K562 (cell line): ENCODE data around the gene TM7SF3. TPM values are rescaled to one million over a fixed set of nuclear protein-coding genes. Genes with fewer than 3 reads are reported as not detected.

ENCODE experiments used
- ATAC-seq: fragments of 200-7000 bp; cut with Tn5 transposase; 3 replicates; pipeline ENCODE4 v1.9.1; 2020; ENCODE audit warnings: moderate library complexity
- BruUV-seq: library from RNA; stranded (reverse); fragments of 400-500 nt; replicated peaks from 2 replicates; lab custom pipeline; 2021; lab: Mats Ljungman, UMichigan
- CTCF ChIA-PET: fragments of 300-600 bp; formaldehyde crosslinking; extraction: SDS; loops from one replicate; lab custom pipeline; 2021; ENCODE audit warnings: low intra/inter-chr PET ratio; lab: Yijun Ruan, JAX
- POLR2A ChIA-PET: fragments of 300-600, 350-650 bp; sonication (Branson Sonifier 250); formaldehyde crosslinking; extraction: SDS; loops from one replicate; lab custom pipeline; 2021; ENCODE audit warnings: antibody characterized with exemption, inconsistent platforms; lab: Yijun Ruan, JAX
- DNase-seq, 4 experiments: peaks; one replicate each; pipeline versions ENCODE4 v3.0.0 to v3.0.0-alpha.2; 2011 to 2018; ENCODE audit warnings: low spot score in 3 of 4, mixed read lengths in 3 of 4; ENCODE audit errors: extremely low read depth in 1 of 4
- FAIRE-seq: peaks from 2 replicates; lab custom pipeline; 2011; peaks lifted over from hg19 to GRCh38; lab: Jason Lieb, UNC
- H2AFZ ChIP-seq: 2 replicates; pipeline ENCODE4 v1.6.0; 2011; ENCODE audit warnings: low read depth, low read length, control low read depth, inconsistent platforms
- H3K27ac ChIP-seq: fragments of 200-600 bp; 3 replicates; pipeline ENCODE4 v1.8.0; 2011; ENCODE audit warnings: low read depth, mild to moderate bottlenecking, control low read depth, inconsistent platforms, low read length, moderate library complexity, mixed read lengths; ENCODE audit errors: extremely low read depth
- H3K27me3 ChIP-seq, 2 experiments: fragments of 300-600 bp in 1 of 2; 2 replicates in 1 of 2; 3 replicates in 1 of 2; pipeline versions ENCODE4 v1.6.0 to v1.8.0; 2011; ENCODE audit warnings: inconsistent platforms in 2 of 2, low read length in 2 of 2, mild to moderate bottlenecking in 1 of 2, mixed read lengths in 1 of 2, moderate library complexity in 1 of 2; ENCODE audit not compliant: control insufficient read depth in 2 of 2, insufficient read depth in 2 of 2
- H3K36me3 ChIP-seq: fragments of 300-600 bp; 3 replicates; pipeline ENCODE4 v1.8.0; 2011; ENCODE audit warnings: mild to moderate bottlenecking, low read length, inconsistent platforms; ENCODE audit not compliant: control insufficient read depth, insufficient read depth
- H3K4me1 ChIP-seq, 2 experiments: fragments of 200-600 bp in 1 of 2; replicated peaks in 1 of 2; 2 replicates in 1 of 2; 3 replicates in 1 of 2; pipeline versions ENCODE4 v1.5.1 to v1.8.0; 2011; ENCODE audit warnings: inconsistent platforms in 2 of 2, low read length in 2 of 2, mild to moderate bottlenecking in 1 of 2, mixed read lengths in 1 of 2, moderate library complexity in 1 of 2; ENCODE audit not compliant: control insufficient read depth in 2 of 2, insufficient read depth in 2 of 2
- H3K4me2 ChIP-seq: 2 replicates; pipeline ENCODE4 v1.6.1; 2011; ENCODE audit warnings: low read length, control low read depth, inconsistent platforms, mixed read lengths; ENCODE audit not compliant: insufficient read depth
- H3K4me3 ChIP-seq: fragments of 200-600 bp; sonication (generic), shearing (Covaris generic); 2 replicates; pipeline ENCODE4 v1.5.1; 2016; ENCODE audit warnings: control low read depth, inconsistent platforms
- H3K79me2 ChIP-seq: fragments of 200-600 bp; 3 replicates; pipeline ENCODE4 v1.8.0; 2011; ENCODE audit warnings: low read length, inconsistent platforms; ENCODE audit not compliant: control insufficient read depth, insufficient read depth
- H3K9ac ChIP-seq, 2 experiments: 2 replicates each; pipeline versions ENCODE4 v1.6.0 to v1.6.1; 2011; ENCODE audit warnings: low read depth in 2 of 2, low read length in 2 of 2, control low read depth in 1 of 2, inconsistent platforms in 1 of 2, mild to moderate bottlenecking in 1 of 2, mixed read lengths in 1 of 2; ENCODE audit not compliant: insufficient read depth in 1 of 2
- H3K9me1 ChIP-seq: one replicate; pipeline ENCODE4 v1.6.0; 2011; ENCODE audit warnings: inconsistent platforms, mild to moderate bottlenecking, low read length, moderate library complexity; ENCODE audit not compliant: control insufficient read depth, insufficient read depth
- H3K9me3 ChIP-seq: replicated peaks from 2 replicates; pipeline ENCODE4 v1.5.1; 2011; ENCODE audit warnings: low read depth, low read length, inconsistent platforms; ENCODE audit not compliant: control insufficient read depth, insufficient read depth
- H4K20me1 ChIP-seq: replicated peaks from 2 replicates; pipeline ENCODE4 v1.6.1; 2011; ENCODE audit warnings: low read length, inconsistent platforms, mixed read lengths; ENCODE audit not compliant: control insufficient read depth, insufficient read depth
- BHLHE40 ChIP-seq: IDR thresholded peaks from 2 replicates; pipeline ENCODE4 v1.6.1; 2011; ENCODE audit warnings: low read length, improper control_type of control experiment
- CEBPG ChIP-seq, 3 experiments: fragments of 200-800 bp in 1 of 3; sonication (Bioruptor generic) in 1 of 3; sonication (generic) in 1 of 3; formaldehyde crosslinking in 1 of 3; IDR thresholded peaks in 2 of 3; conservative IDR thresholded peaks in 1 of 3; 2 replicates each; pipeline versions ENCODE4 v1.6.1 to v1.8.0; 2016 to 2022; ENCODE audit warnings: missing compliant biosample characterization in 2 of 3, missing genetic modification characterization in 2 of 3, mild to moderate bottlenecking in 1 of 3, missing genetic modification reagents in 1 of 3
- EP300 ChIP-seq: IDR thresholded peaks from 2 replicates; pipeline ENCODE4 v1.6.1; 2012; ENCODE audit warnings: low read length, improper control_type of control experiment
- FOSL1 ChIP-seq: fragments of 200-800 bp; sonication (Bioruptor generic); conservative IDR thresholded peaks from 2 replicates; pipeline ENCODE4 v1.6.1; 2016; ENCODE audit warnings: missing genetic modification characterization, missing compliant biosample characterization
- KLF6 ChIP-seq: fragments of 250-450 bp; sonication (Bioruptor Pico); IDR thresholded peaks from 2 replicates; pipeline ENCODE4 v1.4.0; 2020; ENCODE audit warnings: mild to moderate bottlenecking, moderate library complexity, borderline replicate concordance
- WGBS: fragments of 100-300 bp; shearing (Covaris generic); methylation state at CpG from one replicate; pipeline ENCODE4 v1.1.6; 2016; ENCODE audit warnings: low coverage, mixed read lengths; ENCODE audit not compliant: insufficient coverage; ENCODE audit errors: missing lambda C conversion rate; 5-methylcytosine and 5-hydroxymethylcytosine counted together
- in situ Hi-C: fragments of 300-500 bp; cut with MboI; formaldehyde crosslinking; loops from 4 replicates; pipeline ENCODE4 v1.15.0; 2018; ENCODE audit warnings: inconsistent platforms, mixed read lengths
- intact Hi-C: fragments of 100-400 bp; cut with micrococcal nuclease; formaldehyde crosslinking; loops from 2 replicates; pipeline ENCODE4 v1.14.2; 2022
- polyA plus RNA-seq, 8 experiments: library from polyadenylated mRNA; depleted of rRNA in 4 of 8; stranded (reverse) in 5 of 8; unstranded in 3 of 8; fragments of >200 nt; fragmentation: Nextera tagmentation in 2 of 8; fragmentation: Illumina TruSeq in 1 of 8; extraction: Ambion mirVana in 2 of 8; extraction: Trizol in 1 of 8; gene quantifications; 2 replicates each; pipeline versions ENCODE4 v1.2.1 to v1.2.3, GENCODE V29; 2011 to 2014; ENCODE audit warnings: inconsistent platforms in 1 of 8, missing spikeins in 1 of 8
- total RNA-seq, 7 experiments: library from RNA; depleted of rRNA in 6 of 7; stranded (reverse); fragments of >200 nt in 6 of 7; fragmentation: Illumina TruSeq in 2 of 7; extraction: Trizol in 2 of 7; gene quantifications; 2 replicates each; pipeline versions ENCODE4 v1.2.1 to v1.2.3, GENCODE V29; 2011 to 2021; ENCODE audit warnings: low replicate concordance in 1 of 7
- TF ChIP-seq, protein P1 (sequence below): sonication (generic); formaldehyde crosslinking; IDR thresholded peaks from 2 replicates; pipeline ENCODE4 v1.9.0; 2022; ENCODE audit warnings: mild to moderate bottlenecking, missing genetic modification reagents
- TF ChIP-seq, protein P2 (sequence below), 2 experiments: fragments of 200-800 bp in 1 of 2; sonication (Bioruptor generic) in 1 of 2; sonication (generic) in 1 of 2; formaldehyde crosslinking in 1 of 2; IDR thresholded peaks in 1 of 2; conservative IDR thresholded peaks in 1 of 2; 2 replicates each; pipeline versions ENCODE4 v1.5.0 to v1.6.1; 2016 to 2020; ENCODE audit warnings: missing compliant biosample characterization in 1 of 2, missing genetic modification characterization in 1 of 2, missing genetic modification reagents in 1 of 2
- TF ChIP-seq, protein P3 (sequence below): fragments of 450-650 bp; formaldehyde crosslinking; IDR thresholded peaks from 2 replicates; pipeline ENCODE4 v1.4.0; 2020; ENCODE audit warnings: mild to moderate bottlenecking, mixed read lengths

TM7SF3 gene
- total and polyA plus RNA-seq, 9 of the 15 experiments (the other 6 are each of a cell fraction or from before 2014, with no cell fraction given) = 9.3 to 90.4 (median 24.8) TPM

DNA sequence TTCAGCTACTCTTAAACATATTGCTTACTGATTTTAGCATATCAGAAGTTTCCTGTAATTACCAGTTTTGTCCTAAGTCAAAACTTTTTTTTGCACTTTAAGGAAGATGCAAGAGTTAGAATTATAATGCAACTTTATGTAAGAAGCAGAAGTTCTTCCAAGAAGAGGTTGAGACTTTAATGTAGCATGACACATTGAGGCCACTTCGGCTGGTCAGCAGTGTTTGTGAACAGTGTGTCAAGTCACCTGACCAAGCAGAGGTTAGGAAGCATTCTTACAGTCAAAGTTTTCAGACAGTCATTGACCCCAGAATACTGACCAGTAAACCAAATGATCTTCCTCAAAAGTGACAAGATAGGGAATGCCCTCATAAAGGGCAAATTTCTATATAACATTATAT is 60.7 kb downstream of the TM7SF3 start:
- Histone ChIP-seq H3K4me1 (peaks cover 4 to 7% of the 10 kb centered on the region in 2 experiments; a peak in 4 of 5 replicates), H3K4me3 (no peak overlapping the region), H3K9me3 (peaks cover under 1% of the 10 kb centered on the region; the same call in 1 of the 2 replicates), H3K27ac (peak overlapping the region; percentile 34; the same call in 2 of the 3 replicates), H3K36me3 (peaks cover 35% of the 10 kb centered on the region), H4K20me1 (0 out of 2 replicates have a peak, but pooled peaks cover 5% of the 10 kb centered on the region), H3K9me1 (no peaks in the 10 kb centered on the region), H3K4me2 (peak overlapping the region; percentile 30; the same call in 1 of the 2 replicates), H3K9ac (peak overlapping the region in 1 of 2 experiments; percentile 4; a peak in 1 of 4 replicates), H3K27me3 (no peaks in the 10 kb centered on the region), H3K79me2 (peaks cover 64% of the 10 kb centered on the region), H2AFZ (peak overlapping the region; percentile 21; the same call in 1 of the 2 replicates)
- no TSS peak for BruUV-seq
- CTCF ChIA-PET = no interaction called here
- 11% methylated on average over 1 of the region's 1 CpG for WGBS
- POLR2A ChIA-PET = interaction anchor here (0.6 kb wide), 1 partner anchor 11 kb away, joined by 3 read pairs; no protein-coding TSS in a partner anchor
- intact Hi-C loops = no loop called here
- in situ Hi-C loops = no loop called here
- ATAC-seq = peak; percentile 91
- peak; percentile 59 for FAIRE-seq
- DNase-seq = peak in 1 of 4 experiments; percentile 58
- TF ChIP-seq, protein P1, sequence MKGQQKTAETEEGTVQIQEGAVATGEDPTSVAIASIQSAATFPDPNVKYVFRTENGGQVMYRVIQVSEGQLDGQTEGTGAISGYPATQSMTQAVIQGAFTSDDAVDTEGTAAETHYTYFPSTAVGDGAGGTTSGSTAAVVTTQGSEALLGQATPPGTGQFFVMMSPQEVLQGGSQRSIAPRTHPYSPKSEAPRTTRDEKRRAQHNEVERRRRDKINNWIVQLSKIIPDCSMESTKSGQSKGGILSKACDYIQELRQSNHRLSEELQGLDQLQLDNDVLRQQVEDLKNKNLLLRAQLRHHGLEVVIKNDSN = peak; percentile 62
- TF ChIP-seq CEBPG (CRISPR knock-in tag; IDR thresholded peaks at IDR 0.05) (peak; percentile 81), CEBPG (tag; conservative IDR thresholded peaks at IDR 0.05 in 1 of 2, IDR thresholded peaks at IDR 0.05 in 1 of 2) (peak in 1 of 2 experiments; percentile 87; a peak in 3 of 4 replicates), EP300 (0 out of 2 replicates have a peak, but pooled peaks have one; percentile 8), BHLHE40 (peak; percentile 74), FOSL1 (tag) (peak; percentile 34; the same call in 1 of the 2 replicates), KLF6 (no peak)
- TF ChIP-seq, protein P2, sequence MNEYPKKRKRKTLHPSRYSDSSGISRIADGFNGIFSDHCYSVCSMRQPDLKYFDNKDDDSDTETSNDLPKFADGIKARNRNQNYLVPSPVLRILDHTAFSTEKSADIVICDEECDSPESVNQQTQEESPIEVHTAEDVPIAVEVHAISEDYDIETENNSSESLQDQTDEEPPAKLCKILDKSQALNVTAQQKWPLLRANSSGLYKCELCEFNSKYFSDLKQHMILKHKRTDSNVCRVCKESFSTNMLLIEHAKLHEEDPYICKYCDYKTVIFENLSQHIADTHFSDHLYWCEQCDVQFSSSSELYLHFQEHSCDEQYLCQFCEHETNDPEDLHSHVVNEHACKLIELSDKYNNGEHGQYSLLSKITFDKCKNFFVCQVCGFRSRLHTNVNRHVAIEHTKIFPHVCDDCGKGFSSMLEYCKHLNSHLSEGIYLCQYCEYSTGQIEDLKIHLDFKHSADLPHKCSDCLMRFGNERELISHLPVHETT (CRISPR knock-in tag; conservative IDR thresholded peaks at IDR 0.05 in 1 of 2, IDR thresholded peaks at IDR 0.05 in 1 of 2) = no peak
- TF ChIP-seq, protein P3, sequence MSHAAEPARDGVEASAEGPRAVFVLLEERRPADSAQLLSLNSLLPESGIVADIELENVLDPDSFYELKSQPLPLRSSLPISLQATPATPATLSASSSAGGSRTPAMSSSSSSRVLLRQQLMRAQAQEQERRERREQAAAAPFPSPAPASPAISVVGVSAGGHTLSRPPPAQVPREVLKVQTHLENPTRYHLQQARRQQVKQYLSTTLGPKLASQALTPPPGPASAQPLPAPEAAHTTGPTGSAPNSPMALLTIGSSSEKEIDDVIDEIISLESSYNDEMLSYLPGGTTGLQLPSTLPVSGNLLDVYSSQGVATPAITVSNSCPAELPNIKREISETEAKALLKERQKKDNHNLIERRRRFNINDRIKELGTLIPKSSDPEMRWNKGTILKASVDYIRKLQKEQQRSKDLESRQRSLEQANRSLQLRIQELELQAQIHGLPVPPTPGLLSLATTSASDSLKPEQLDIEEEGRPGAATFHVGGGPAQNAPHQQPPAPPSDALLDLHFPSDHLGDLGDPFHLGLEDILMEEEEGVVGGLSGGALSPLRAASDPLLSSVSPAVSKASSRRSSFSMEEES (CRISPR knock-in tag) = 0 out of 2 replicates have a peak, but pooled peaks have one; percentile 4
